ENCODE data around the gene DLL1.

DLL1 gene

DNA sequence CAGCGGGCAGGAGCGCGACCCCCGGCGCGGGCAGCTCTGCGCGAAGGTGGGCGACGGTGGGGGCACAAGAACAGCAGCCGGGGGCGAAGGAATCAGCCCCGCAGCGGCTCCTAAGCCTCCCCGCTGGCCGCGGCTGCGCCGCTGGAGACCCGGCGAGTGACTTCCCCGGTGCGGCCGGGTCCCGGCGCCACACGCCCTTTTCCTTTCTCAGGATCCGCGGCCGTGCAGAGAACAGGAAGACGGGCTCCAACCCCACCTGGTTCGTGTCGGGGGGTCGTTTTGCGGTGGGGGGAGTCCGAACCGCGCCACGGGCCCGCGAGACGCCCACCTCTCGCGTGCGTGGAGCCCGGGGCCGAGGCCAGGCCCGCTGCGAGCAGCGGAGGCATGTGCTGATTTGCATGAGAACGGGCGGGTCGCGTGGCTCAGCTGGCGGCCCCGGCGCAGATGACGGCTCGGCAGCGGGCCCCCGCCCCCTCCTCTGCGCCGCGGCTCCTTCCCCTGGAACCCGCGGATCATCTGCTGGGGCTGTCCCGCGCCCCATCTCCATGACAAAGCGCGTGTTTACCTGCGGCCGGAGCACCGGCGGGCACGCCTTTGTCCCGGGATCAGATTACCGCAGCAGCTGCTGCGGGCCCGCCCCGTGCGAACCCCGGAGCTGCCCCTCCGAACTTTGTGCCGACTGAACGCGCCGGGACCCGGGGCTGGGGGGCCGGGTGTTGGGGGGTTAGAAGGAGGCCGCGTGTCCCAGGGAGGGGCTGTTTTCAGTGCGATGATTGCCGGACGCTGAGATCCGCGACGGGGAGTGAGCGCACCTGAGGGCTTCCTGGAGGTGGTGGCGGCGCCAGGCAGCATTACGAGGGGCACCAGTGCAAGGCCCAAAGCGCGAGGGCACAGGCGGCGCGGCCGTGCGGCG, 4.9 kb upstream of the DLL1 start:
- DNase-seq: peak in 3 of 4 experiments; percentile 40 to 69 (median 65)

DNA sequence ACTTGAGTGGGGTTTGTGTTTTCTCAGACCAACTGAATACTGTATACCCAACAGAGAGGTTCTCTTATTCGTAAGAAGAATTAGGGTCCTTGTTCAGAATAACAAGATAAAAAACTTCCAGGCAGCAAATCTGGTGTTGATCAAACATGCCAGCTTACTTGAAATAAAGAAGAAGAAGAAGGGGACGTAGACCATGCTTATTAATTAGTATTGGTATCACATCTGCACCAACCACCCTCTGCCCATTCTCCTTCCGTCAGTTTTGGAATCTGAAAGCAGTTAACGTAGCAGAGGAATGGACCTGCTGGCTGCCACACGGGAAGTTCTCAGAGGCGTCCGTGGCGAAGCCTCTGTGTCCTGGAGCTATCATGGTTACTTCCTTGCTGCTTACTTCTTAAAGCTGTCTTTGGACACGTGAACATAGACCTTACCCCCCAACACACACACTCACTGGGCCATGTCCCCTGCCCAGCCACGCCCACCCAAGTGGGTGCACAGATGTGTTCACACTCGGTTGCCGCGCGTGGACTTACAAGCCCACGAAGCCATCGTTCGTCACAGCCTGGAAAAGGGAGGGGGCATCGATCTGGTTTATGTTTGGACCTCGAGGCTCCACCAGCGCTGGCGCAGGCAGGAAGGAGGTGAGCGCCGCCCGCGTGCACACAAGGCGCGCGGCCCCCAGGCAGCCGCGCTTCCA, 4.1 kb upstream of the DLL1 start:
- DNase-seq: peak in 2 of 4 experiments; percentile 13 to 19

DNA sequence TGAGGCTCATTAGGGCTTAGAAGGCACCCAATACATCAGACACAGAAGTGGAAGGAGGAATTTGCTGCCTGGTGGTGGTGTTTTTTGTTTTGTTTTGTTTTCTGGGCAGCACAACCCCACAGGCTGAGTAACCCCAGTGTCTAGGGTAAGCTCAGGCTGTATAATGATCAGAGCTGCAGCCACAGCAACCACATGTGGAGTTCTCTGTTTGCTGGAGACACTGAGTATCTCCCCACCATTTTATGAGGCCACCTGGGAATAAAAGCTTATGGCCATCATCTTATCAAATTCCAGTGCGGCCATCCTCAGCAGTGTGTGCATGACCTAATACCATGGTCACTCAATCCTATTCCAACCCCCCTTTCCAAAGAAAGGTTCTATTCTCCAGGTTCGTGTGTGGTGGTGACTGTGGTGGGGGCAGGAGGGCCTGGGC, 3.4 kb upstream of the DLL1 start:
- no peak for DNase-seq

DNA sequence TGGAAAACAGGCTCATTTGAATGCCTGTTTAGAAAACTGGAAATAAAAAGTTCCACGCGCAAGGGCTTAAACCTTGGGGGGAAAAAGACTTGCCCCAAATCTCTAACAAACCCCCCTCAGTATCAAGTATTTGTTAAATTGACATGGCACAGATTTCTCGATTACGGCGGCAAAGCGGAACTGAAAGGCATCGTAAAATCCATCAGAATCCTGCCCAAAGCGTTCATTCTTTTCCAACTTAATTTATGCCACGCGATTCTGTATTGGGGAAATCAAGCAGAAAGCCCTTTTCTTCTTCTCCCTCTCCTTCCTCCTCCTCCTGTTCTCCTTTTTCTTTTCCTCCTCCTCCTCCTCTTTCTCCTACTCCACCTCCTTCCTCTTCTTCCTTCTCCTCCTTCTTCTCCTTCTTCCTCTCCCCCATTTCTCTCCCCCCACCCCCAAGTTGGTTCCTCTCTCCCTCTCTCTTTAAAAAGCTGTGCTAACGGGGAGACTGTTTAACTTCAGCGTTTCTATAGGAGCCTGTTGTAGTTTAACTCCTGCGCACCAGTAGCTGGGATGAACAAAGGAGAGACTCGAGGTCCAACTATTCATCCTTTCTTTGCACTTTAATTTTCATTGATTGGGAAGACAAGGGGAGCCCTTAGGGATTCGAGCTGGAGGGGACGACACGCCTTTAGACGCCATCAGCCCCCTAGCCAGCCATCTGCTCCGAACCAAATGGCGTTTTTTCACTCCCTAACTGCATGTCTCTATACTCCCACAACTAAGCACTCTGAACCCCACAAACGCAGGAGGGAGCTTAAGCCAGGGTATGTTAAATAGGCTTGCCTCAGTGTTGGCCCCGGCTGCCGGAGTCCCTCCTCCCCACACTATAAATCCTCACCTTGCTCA, 2.7 kb upstream of the DLL1 start:
- no peak for DNase-seq

DNA sequence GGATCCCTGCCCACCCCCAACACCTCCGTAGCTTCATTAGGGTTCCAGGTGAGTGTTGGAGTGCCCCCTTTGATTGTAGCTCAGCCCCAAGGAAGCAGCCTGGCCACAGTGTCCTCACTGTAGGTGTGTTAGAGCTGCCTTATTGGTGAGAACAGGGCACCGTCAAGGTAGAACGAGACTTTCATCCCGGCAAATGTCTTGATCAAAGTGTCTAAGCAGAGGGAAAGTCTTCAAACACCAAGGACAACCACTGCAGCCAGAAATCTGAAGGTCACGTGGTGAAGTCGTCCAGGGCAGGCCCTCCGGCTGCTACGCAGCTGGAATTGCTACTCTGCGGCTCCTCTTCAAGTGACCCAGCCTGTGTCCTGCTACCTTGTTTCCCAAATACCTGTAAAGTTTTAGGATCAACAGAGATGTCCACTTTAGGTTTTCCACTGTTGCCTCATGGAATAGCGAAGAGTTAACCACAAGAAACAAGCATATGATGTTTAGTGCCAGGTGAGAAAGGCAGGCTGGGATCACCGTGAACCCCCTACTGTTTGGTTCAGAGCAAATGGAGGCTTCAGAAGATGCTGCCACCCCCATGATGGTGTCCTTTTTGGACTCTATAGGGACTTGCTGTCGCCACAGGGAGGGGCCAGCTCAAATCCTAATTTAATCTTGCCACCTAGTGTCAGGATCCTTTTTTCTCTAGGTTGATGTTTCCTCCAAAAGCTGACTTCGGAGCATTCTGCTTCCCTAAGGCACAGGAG, 1.7 kb upstream of the DLL1 start:
- DNase-seq: peak in 2 of 4 experiments; percentile 34 to 46

DNA sequence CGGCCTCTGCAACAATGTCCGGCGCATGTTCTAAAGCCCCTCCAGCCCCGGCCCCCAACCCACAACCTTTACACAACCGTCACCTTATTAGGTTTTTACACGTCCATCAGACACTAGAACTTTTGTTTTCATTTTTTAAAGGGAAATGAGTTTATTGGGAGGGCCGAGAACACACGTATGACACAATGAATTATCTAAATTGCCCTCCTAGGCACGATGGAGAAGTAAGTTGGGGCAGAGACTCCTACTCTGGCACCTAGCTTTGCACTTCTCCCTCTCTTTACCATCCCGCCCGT, 1.2 kb upstream of the DLL1 start:
- DNase-seq: no peak

DNA sequence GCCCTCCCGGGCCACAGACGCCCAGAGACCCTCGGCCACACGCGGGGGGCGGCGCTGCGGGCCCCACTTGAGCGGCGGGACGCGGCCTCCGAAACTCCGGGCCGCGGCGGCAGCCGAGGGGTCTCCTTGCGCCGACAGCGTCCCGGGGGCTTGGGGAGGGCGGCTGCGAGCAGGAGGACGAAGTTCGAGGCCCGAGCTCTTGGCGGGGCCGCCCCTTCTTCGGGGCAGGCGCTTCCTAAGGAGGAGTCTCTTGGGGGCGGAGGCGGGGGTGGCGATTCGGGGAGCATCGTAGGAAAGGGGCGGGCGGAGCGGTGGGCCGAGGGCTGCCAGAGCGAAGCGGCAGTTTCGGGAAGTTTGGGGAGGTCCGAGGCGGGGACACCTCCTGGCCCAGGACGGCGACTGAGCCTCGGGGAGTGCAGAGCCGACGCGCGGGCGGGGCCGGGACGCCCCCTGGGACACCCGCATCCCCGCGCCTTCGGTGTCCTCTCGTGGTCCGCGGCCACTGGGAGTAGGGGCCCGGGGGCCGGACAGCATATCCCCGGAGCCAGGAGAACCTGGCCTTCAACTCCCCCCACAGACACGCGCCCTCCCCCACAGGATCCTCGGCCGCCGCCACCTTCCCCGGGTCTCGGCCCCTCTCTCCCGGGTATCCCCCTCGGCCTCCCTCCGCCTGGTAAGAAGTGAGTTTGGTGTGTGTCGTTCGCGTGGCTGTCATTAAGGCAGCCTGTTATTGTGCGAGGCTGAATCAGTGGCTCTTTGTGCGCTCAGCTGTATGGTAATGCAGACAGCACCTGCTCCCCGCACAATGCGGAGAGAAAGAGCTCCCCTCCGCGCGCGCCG, 613 bp upstream of the DLL1 start:
- DNase-seq: peak; percentile 46 to 80 (median 59)

DNA sequence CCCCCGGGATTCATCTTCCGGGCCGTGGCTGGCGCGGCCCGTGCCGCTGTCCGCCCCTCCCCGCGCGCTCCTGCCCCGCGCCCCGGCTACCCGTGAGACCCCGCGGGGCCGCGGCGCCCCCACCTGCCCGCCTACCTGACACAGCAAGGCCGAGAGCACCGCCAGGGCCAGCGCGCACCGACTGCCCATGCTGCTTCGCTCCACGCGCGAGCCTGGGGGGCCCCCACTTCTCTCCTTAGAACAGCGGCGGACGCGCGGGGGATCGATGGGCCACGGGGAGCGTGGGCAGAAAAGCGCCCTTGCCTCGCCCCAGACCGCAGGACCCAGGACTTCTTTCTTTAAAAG, 955 bp downstream of the DLL1 start:
- no peak for DNase-seq

DNA sequence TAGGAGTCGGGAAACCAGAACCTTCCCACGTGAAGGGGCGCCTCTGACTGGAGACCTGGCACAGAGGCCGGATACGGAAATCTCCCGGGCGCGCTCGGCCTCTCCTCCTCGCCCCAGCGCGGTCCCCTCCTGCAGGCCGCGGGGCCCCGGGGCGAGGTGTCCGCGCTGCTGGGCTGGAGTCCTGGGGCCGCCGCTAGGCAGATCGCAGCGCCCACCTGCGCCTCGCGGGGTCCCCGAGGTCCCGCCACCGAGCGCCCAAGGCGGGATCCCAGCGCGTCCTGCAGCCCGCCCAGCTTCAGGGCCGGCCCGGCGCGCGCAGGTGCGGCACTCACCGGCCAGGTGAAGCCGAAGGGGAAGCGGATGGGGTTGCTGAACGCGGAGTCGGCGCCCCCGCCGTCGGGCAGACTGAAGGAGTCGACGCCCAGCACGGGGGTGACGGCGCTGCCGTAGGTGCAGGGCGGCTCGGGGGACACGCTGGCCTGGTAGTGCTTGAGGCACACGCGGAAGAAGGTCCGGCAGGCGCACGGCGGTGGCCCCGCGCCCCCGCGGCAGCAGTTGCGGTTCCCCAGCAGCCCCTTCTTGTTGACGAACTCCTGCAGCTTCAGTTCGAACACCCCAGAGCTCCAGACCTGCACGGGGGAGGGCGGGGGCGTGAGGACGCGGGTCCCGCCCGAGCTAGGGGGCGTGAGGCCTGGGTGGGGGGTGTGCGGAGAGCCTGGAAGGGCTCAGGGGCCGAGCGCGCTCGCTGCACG, 1.5 kb downstream of the DLL1 start:
- DNase-seq: no peak

DNA sequence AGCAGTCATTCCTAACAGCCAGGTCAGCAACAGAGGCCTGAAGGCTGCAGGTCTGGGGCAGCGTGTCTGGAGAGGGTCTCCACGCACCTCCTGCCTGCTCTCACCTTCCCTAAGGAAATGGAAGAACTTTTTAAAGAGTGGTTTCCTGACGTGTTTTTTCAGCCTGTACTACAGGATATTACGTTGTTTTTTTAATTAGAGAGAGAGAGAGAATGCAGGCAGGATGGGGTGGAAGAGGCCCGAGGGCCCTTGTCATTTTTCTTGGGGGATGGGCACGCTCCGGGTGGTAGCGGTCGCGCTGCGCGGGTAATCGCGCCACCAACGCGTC, 2.1 kb downstream of the DLL1 start:
- DNase-seq: no peak

DNA sequence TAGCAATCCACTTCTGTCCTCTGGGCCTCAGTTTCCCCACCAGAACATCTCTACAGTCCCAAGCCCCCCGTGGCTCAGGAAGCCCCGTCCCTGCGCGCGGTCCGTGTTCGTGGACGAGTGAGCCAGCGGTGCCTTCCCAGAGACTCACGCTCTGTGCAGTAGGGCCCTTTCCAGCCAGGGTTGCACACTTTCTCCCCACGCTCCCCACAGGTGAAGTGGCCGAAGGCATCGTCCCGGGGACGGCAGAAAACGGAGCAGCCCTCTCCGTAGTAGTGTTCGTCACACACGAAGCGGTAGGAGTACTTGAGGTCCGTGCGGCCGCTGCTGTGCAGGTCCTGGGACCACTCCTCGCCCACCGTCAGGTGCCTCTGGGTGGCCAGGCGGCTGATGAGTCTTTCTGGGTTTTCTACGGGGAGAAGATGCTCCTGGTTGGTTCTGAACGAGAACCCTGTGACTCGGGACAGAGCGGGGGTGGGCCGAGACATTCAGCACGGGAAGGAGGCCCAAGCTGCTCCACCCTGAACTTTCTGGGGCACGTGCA, 2.7 kb downstream of the DLL1 start:
- no peak for DNase-seq

DNA sequence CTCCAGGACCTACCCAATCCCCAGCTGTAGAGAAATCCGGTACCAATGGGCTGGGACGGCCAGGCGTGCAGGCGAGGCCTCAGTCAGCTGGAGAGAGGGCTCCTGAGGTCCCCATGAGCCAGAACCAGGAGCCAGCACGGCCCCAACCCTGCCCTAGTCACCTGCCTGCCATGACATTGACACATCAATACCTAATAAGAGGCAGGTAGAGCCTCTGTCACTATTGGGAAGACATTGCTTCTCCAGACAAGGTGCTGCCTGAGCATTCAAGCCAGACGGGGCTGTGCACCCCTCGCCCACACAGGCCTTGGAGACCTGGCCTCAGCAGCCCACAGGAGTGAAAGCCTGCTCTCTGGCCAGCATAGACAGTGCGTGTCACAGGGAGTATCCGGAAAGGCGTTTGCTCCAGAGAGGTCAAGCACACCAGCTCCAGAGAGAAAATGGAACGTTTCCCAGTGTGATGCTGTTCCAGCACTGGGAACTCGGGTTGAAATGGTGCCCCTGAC, 3.5 kb downstream of the DLL1 start:
- no peak for DNase-seq

DNA sequence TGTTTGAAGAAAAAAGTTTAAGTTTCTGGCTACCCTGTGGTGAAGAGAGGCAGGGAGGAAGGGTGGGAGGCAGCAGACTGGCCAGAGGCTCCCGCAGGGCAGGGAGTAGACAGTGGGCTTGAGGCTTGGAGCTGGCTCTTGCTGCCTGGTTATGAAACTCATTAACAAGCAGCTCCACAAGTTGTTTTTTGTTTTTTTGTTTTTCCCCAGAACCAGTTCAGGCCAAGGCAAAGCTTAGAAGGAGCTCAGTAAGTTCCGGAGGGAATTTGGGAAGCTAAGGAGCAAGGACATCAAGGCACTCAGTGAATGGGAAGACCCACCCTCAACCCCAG, 4.0 kb downstream of the DLL1 start:
- DNase-seq: no peak

DNA sequence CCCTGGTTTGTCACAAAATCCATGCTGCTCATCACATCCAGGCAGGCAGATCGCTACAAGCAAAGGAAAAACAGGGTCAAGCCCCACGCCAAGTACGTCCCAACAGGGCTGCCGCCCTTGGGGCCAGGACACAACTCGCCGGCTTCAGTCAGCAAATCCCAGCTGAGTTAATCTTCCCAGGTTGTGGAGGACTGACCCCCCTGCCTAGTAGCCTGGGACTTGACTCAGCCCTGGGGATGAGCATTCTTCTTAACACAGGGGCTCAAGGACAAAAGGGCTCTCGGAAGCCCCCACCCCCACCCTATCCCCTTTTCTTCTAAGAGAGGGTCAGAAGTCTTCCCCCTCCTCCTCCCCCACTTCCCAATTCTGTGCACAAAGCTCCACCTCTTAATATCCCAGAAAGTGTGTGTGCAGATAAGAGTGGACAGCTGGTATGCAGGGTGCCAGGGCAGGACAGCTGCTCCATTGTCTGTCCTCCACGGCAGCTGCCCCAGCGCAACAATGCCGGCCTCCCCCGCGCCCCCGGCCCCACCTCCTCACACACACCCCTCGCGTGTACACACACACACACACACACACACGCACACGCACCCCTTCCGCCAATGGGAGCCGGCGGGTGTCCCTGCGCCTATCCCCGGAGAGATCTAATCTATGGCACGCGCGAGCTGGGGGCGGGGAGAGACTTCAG, 4.5 kb downstream of the DLL1 start:
- DNase-seq: no peak

DNA sequence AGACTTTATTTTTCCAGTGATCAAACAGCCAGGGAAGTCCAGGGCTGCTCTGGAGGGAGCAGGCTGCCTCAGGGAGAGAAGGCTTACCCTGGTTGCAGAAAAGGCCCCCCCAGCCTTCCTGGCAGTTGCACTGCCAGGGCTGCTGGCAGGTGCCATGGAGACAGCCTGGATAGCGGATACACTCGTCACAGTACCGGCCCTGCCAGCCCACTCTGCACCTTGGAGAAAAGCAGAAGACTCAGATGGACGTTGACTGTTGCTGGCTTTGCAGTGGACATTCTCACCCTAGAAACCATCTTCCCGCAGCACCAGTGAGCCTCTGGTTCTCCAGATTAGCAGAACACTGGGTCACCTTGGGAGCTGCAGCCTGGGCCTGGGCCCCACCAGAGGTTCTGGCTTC, 5.4 kb downstream of the DLL1 start:
- DNase-seq: no peak

DNA sequence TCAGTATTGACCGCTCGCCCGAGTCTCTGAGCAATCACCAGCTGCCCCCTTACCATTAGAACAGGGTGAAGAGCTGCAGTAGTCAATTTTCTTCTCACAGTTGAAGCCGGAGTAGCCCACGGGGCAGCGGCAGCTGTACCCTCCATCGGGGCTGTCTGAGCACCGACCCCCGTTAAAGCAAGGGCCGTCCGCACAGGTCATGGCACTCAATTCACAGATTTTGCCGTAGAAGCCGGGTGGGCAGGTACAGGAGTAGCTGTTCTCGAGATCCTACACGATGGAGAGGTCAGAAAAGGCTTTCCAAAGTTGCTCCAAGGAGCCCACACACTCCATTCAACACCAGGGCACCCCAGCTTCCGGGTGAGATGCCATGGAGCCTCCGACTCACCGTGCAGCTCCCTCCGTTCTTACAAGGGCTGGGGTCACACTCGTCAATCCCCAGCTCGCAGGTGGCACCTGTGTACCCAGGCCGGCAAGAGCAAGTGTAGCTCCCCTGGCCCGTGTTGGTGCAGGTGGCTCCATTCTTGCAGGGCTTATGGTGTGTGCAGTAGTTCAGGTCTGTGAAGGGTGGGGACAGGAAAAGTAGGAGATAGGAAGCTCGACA, 5.9 kb downstream of the DLL1 start:
- no peak for DNase-seq

DNA sequence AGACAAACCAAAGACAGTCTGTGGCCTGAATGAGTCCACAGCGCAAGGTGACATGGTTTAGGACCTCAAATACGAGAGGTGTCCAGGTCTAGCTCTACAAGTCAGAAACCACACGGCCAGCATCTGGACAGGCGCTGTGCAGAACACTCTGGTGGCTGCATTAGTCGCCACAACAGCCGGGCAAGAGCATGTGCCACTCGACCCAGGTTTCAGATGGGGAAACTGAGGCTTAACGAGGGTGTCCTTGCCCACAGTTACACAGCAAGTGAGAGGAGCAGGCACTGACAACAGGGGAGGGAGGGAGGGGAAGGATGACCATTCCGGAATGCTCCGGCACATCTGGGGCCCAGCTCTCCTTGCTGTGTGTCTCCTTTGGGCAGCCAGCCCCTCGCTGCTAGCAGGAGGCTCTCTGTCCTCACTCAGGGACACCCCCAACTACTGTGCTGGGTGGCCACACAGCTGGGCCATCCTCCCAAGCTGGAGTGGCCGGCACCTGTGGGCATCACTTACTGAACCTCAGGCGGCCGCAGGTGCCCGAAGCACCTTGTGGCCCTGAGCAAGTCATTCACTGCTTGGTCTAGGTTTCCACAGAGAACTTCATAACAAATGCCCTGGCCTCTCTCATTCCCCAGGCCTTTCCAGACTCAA, 6.6 kb downstream of the DLL1 start:
- no peak for DNase-seq

DNA sequence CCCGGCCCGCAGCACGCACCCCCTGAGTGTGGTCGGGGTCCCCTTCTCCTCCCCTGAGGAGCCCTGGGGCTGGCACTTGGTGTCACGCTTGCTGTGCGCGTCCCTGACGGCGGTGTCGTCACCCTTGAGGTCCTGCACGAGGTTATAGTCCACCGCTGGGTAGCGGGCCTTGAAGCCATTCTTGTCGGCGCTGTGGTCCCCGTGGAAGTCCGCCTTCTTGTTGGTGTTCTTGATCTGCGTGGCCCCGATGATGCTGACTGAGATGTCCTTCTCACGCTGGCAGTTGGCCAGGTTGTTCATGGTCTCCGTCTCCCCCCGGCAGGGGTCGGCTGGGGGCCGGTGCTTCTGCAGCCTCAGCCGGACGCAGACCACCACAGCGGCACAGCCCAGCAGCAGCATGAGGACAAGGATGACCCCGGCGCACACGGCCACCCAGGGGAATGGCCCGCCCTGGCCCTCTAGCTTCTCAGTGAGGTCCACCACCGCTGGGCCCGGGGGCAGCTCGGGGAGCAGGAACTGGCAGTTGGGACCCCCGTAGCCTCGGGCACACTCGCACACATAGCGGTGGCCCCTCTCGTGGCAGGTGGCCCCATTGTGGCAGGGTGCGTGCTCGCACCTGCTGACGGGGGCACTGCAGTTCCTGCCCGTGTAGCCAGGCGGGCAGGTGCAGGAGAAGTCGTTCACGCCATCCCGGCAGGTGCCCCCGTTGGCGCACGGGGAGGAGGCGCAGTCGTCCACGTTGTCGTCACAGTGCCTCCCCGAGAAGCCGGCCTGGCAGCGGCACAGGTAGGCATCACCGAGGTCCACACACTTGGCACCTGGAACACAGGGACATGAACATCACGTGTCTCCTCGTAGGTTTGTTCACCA, 7.4 kb downstream of the DLL1 start:
- DNase-seq: no peak

Data from suppressor macrophage (primary cell).